MM.1S (cell line): ENCODE results near the gene PRKCA.
"Not testable (repeated sequence)": the region's sequence is repeated elsewhere in the genome, so short reads cannot be mapped to it uniquely, and the experiment has no call there.

Experiments used
- DNase-seq: peaks from one replicate; pipeline ENCODE4 v3.0.0-alpha.2; 2015
- H2AFZ ChIP-seq: fragments of 300-600 bp; sonication (generic); 2 replicates; pipeline ENCODE4 v1.6.0; 2016; ENCODE audit warnings: antibody characterized with exemption, low read length
- H3F3A ChIP-seq: fragments of 300-600 bp; sonication (generic); 2 replicates; pipeline ENCODE4 v1.6.1; 2016; ENCODE audit warnings: mild to moderate bottlenecking, antibody characterized with exemption, low read length, moderate library complexity, mixed read lengths; ENCODE audit not compliant: insufficient read depth
- H3K27ac ChIP-seq: fragments of 300-600 bp; sonication (generic); 2 replicates; pipeline ENCODE4 v1.5.1; 2016; ENCODE audit warnings: mild to moderate bottlenecking, low read length
- H3K27me3 ChIP-seq: fragments of 300-600 bp; sonication (generic); replicated peaks from 2 replicates; pipeline ENCODE4 v1.6.0; 2016; ENCODE audit warnings: low read length; ENCODE audit not compliant: insufficient read depth
- H3K36me3 ChIP-seq: fragments of 300-600 bp; sonication (generic); replicated peaks from 2 replicates; pipeline ENCODE4 v1.6.1; 2016; ENCODE audit warnings: mild to moderate bottlenecking, low read length, mixed read lengths; ENCODE audit not compliant: insufficient read depth
- H3K4me1 ChIP-seq: fragments of 300-600 bp; sonication (generic); 2 replicates; pipeline ENCODE4 v1.6.1; 2016; ENCODE audit warnings: low read length, mixed read lengths
- H3K4me2 ChIP-seq: fragments of 300-600 bp; sonication (generic); 2 replicates; pipeline ENCODE4 v1.6.0; 2016; ENCODE audit warnings: low read depth, low read length
- H3K4me3 ChIP-seq: fragments of 300-600 bp; sonication (generic); 2 replicates; pipeline ENCODE4 v1.5.1; 2016; ENCODE audit warnings: low read length, mixed read lengths
- H3K79me2 ChIP-seq: fragments of 300-600 bp; sonication (generic); 2 replicates; pipeline ENCODE4 v1.6.1; 2016; ENCODE audit warnings: mixed run types, low read length, mixed read lengths
- H3K9ac ChIP-seq: fragments of 300-600 bp; sonication (generic); 2 replicates; pipeline ENCODE4 v1.6.1; 2016; ENCODE audit warnings: low read length, mixed read lengths
- H3K9me2 ChIP-seq: fragments of 300-600 bp; sonication (generic); replicated peaks from 2 replicates; pipeline ENCODE4 v1.6.1; 2016; ENCODE audit warnings: mild to moderate bottlenecking, low read length, mixed read lengths; ENCODE audit not compliant: insufficient read depth
- H3K9me3 ChIP-seq: fragments of 300-600 bp; sonication (generic); replicated peaks from 2 replicates; pipeline ENCODE4 v1.6.1; 2016; ENCODE audit warnings: mild to moderate bottlenecking, low read length, mixed read lengths; ENCODE audit not compliant: insufficient read depth
- H4K20me1 ChIP-seq: fragments of 300-600 bp; sonication (generic); 2 replicates; pipeline ENCODE4 v1.6.1; 2016; ENCODE audit warnings: mild to moderate bottlenecking, low read length, moderate library complexity, mixed read lengths; ENCODE audit not compliant: insufficient read depth
- EZH2 ChIP-seq: fragments of 300-600 bp; sonication (generic); optimal IDR thresholded peaks from 2 replicates; pipeline ENCODE3; 2017; ENCODE audit warnings: low read depth, mild to moderate bottlenecking, antibody characterized with exemption, low read length, mixed read lengths
- EZH2phosphoT487 ChIP-seq: fragments of 300-600 bp; sonication (generic); IDR thresholded peaks from 2 replicates; pipeline ENCODE4 v1.6.1; 2018; ENCODE audit warnings: antibody characterized with exemption, low read length
- TF ChIP-seq, protein P1 (sequence below): fragments of 300-600 bp; sonication (generic); IDR thresholded peaks from 2 replicates; pipeline ENCODE4 v1.5.1; 2016; ENCODE audit warnings: antibody characterized with exemption, low read length, mixed read lengths

PRKCA gene

DNA sequence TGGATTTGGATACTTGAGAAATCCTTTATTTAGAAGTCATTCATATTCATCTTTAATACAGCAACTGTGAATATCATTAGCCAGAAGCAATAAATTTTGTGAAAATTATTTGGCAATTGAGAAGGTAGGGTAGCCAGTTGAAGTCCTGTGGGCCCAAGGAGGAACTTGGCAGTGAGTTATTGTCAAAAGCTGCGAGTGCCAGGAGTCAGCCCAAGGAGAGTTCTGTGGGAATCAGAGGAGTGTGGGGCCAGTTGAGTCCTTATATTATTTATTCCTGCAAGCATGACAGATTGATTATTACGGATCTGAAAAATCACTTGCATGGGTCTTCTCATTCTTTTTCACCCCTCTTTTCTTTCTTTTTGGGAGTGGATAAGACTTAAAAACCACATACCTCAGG, 38.3 kb downstream of the PRKCA start:
- Histone ChIP-seq H4K20me1 (no peaks in the 10 kb centered on the region), H2AFZ (no peak overlapping the region), H3K4me1 (no peaks in the 10 kb centered on the region), H3K4me2 (no peak overlapping the region), H3K79me2 (peaks cover 8% of the 10 kb centered on the region; the same call in 1 of the 2 replicates), H3K4me3 (no peak overlapping the region), H3K36me3 (no peaks in the 10 kb centered on the region), H3K9me3 (no peaks in the 10 kb centered on the region), H3K27me3 (no peaks in the 10 kb centered on the region), H3F3A (no peaks in the 10 kb centered on the region), H3K9ac (no peak overlapping the region), H3K27ac (no peak overlapping the region), H3K9me2 (no peaks in the 10 kb centered on the region)
- TF ChIP-seq EZH2, result no peak
- no peak for TF ChIP-seq EZH2phosphoT487
- TF ChIP-seq, protein P1, sequence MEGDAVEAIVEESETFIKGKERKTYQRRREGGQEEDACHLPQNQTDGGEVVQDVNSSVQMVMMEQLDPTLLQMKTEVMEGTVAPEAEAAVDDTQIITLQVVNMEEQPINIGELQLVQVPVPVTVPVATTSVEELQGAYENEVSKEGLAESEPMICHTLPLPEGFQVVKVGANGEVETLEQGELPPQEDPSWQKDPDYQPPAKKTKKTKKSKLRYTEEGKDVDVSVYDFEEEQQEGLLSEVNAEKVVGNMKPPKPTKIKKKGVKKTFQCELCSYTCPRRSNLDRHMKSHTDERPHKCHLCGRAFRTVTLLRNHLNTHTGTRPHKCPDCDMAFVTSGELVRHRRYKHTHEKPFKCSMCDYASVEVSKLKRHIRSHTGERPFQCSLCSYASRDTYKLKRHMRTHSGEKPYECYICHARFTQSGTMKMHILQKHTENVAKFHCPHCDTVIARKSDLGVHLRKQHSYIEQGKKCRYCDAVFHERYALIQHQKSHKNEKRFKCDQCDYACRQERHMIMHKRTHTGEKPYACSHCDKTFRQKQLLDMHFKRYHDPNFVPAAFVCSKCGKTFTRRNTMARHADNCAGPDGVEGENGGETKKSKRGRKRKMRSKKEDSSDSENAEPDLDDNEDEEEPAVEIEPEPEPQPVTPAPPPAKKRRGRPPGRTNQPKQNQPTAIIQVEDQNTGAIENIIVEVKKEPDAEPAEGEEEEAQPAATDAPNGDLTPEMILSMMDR, result no peak
- DNase-seq, result no peak

DNA sequence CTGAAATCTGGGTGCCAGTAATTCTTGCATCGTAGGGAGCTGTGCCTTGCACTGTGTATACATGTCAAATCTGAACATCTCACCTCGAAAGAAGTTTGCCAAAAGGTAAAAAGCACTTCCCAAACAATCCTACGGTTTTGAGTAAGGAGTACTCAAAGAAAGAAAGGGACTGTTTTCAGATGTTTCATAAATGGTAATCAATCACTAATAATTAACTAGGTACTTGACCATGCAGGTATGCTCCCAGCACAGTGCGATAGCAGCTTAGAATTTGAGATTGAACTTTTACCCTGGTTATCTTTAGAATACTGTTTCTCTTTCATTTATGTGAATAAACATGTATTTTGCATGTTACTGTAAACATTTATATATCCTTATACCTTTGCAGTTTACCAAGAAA, 39.0 kb downstream of the PRKCA start:
- Histone ChIP-seq H3K4me1 (no peaks in the 10 kb centered on the region), H3K9me3 (no peaks in the 10 kb centered on the region), H3K9me2 (no peaks in the 10 kb centered on the region), H2AFZ (no peak overlapping the region), H3K9ac (no peak overlapping the region), H3K27ac (no peak overlapping the region), H3K27me3 (no peaks in the 10 kb centered on the region), H4K20me1 (no peaks in the 10 kb centered on the region), H3K79me2 (peaks cover 10% of the 10 kb centered on the region; the same call in 1 of the 2 replicates), H3K36me3 (no peaks in the 10 kb centered on the region), H3K4me3 (no peak overlapping the region), H3K4me2 (no peak overlapping the region), H3F3A (no peaks in the 10 kb centered on the region)
- no peak for DNase-seq
- TF ChIP-seq EZH2 (no peak), EZH2phosphoT487 (no peak)
- TF ChIP-seq, protein P1, result no peak

DNA sequence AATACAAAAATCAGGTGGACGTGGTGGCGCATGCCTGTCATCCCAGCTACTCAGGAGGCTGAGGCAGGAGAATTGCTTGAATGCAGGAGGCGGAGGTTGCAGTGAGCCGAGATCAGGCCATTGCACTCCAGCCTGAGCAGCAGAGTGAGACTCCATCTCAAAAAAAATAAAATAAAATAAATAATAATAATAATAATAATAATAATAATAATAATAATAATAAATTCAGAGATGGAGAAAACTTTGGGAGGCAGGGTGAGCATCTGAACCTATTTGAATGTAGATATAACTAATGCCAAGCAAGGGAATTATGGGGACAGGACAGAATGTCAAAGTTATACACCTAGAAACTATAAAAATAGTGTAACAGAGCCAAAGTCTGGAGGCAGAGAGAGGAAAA, 39.9 kb downstream of the PRKCA start:
- H3K4me3 ChIP-seq, H3K27me3 ChIP-seq, H3K9me2 ChIP-seq, H3K4me2 ChIP-seq, H3K27ac ChIP-seq, H3K9ac ChIP-seq, H2AFZ ChIP-seq, H3F3A ChIP-seq, H3K9me3 ChIP-seq, DNase-seq, H3K4me1 ChIP-seq, H4K20me1 ChIP-seq, H3K36me3 ChIP-seq: not testable (repeated sequence)
- H3K79me2 ChIP-seq, result peaks cover 11% of the 10 kb centered on the region; the same call in 1 of the 2 replicates

DNA sequence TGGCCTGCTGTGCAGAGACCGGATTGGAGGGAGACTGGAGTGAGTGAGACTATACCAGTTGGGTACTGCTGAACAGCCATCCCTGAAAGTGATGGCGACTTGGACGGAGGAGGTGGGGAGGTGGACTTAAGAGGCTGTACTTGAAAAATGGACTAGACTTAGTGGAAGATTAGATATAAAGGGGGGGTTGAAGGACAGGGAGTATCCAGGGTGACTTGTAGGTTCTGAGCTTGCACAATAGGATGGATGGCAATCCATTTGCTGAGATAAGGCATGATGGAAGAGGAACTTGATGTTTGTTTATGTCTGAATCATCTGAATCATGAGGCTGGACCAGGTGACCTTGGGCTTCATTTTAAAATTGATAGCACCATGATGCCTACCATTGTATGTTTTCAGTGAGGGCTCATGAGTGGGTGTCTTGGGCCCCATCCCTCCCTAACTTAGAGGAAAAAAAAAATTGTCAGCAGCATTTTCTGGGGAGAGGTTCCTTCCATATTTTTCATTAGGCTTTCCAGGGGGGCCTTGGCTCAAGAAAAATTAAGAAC, 41.2 kb downstream of the PRKCA start:
- H2AFZ ChIP-seq, result no peak overlapping the region
- no peaks in the 10 kb centered on the region for H3K9me3 ChIP-seq
- no peak overlapping the region for H3K4me3 ChIP-seq
- no peak overlapping the region for H3K9ac ChIP-seq
- H3K27ac ChIP-seq, result no peak overlapping the region
- no peaks in the 10 kb centered on the region for H4K20me1 ChIP-seq
- no peaks in the 10 kb centered on the region for H3F3A ChIP-seq
- TF ChIP-seq, protein P1, result no peak
- TF ChIP-seq EZH2phosphoT487 (no peak), EZH2 (no peak)
- no peaks in the 10 kb centered on the region for H3K27me3 ChIP-seq
- H3K4me2 ChIP-seq, result no peak overlapping the region
- no peaks in the 10 kb centered on the region for H3K36me3 ChIP-seq
- no peaks in the 10 kb centered on the region for H3K9me2 ChIP-seq
- peaks cover 14% of the 10 kb centered on the region; the same call in 1 of the 2 replicates for H3K79me2 ChIP-seq
- no peaks in the 10 kb centered on the region for H3K4me1 ChIP-seq
- no peak for DNase-seq
